Adipose tissue (tissue), 3 donors: Measurements from ENCODE around the gene NT5C1B. TPM values are rescaled to one million over a fixed set of nuclear protein-coding genes. Genes with fewer than 3 reads are reported as not detected.

ENCODE experiments used
- H3K27ac ChIP-seq: one replicate; pipeline ENCODE4 v1.5.1; 2013; ENCODE audit warnings: low read depth, low read length
- whole genome bisulfite sequencing, 3 donors: extraction: QIAGEN DNeasy Blood & Tissue Kit; methylation state at CpG; one replicate each; pipeline ENCODE4 v1.1.7; 2013; 5-methylcytosine and 5-hydroxymethylcytosine counted together
- polyA plus RNA-seq, 3 donors: library from polyadenylated mRNA; stranded (reverse); fragments of 200-250 nt; gene quantifications; one replicate each; pipeline ENCODE4 v1.2.3, GENCODE V29; 2013
- donor health status: healthy with polysubstance abuse.
- donor health status: Bipolar disorder and iron deficiency.
- donor health status: healthy.

The NT5C1B gene
- polyA plus RNA-seq, 3 donors: not detected

DNA sequence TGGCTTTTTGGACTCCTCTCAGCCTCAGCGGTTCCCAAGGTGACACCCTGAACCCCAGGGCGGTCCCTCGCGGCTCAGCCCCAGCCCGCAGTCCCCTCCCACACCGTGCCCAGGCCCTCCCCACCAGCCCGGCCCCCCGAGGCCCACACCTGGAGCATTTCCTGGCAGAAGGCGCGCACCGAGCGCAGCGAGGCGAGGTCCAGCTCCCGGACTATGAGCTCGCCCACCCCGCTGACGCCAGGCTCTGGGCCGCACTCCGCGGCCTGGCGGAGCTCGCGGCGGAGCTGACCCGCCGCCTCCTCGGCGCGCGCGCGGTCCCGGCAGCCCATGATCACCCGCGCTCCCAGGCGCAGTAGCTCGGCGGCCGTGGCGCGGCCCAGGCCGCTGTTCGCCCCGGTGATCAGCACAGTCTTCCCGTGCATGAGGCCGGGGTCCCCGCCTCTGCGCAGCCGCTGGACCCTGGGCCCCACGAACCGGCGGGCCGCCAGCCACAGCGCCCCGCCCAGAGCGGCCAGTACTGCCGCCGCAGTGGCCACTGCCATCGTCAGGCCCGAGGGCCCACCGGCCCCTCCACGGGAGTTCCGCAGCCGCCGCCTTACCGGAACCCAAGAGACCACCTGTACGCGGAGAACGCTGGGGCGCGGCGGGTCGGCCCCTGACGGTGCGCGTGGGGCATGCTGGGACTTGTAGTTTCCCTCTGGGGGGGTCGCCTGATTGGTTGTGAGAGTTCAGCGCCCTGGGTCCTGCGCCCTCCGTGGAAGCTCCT lies 29.2 kb downstream of the NT5C1B start, which contains the start of gene RDH14:
Gene RDH14, minus strand, starts transcription at position 623 of the 766 bp plus-strand sequence. Its CDS starts 81 bp downstream, at position 542.
- H3K27ac ChIP-seq: peak within 1 kb of the TSS; percentile 71
- 0 to 1% (median 1%) methylated on average over 69 to 81 of the region's 81 CpGs for WGBS, 3 donors

DNA sequence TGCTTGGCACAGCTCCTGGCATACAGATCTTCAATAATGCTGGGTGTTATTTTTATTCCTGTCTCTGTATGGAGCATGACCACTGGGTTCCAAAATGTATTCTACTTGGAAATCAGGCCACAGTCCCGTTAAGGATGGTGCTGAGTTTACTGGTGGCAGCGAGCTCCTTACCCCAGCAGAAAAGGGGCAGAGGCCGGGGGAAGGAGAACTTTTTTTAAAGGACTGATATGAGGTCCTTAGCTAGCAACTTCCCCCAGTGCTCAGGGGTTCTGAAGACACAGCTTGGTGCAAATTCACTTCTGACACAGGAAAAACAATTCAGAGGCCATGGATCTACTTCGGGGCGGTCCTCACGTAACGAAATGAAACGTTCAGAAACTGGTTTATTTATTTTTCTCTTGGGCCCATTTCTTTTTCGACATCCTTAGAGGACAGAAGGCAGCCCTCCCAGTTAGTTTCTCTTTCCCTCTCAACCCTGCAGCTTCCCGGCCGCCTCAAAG lies 29.8 kb downstream of the NT5C1B start:
- H3K27ac ChIP-seq: peak overlapping the region; percentile 71
- WGBS, 3 donors: 1 to 3% (median 1%) methylated on average over 11 of the region's 11 CpGs

- H3K27ac ChIP-seq: no peak overlapping the region
- 54 to 75% (median 73%) methylated on average over 1 of the region's 1 CpG for WGBS, 3 donors
Observed at GRCh38 chr2:18558458-18558857, 30.9 kb downstream of the NT5C1B start.

DNA sequence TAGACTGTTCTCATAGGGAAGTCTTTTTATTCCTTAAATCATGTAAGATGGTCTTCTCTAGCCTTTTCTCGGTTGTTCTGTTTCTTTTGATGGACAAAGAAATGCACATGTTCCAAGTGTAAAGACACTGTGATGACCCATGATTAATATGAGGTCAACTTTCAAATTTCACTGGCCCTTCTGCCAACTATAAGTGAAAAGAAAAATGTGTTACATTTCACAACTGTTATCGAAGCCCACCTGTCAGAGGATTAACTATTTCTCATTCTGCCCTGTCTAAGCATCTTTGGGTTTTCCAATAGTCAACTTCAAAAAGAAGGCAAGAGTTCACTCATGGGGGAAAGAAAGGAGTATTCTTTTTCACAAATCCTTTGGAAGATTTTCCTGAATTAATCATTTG lies 32.2 kb downstream of the NT5C1B start:
- 60 to 86% (median 69%) methylated on average over 2 of the region's 2 CpGs for WGBS, 3 donors
- H3K27ac ChIP-seq: no peak overlapping the region

DNA sequence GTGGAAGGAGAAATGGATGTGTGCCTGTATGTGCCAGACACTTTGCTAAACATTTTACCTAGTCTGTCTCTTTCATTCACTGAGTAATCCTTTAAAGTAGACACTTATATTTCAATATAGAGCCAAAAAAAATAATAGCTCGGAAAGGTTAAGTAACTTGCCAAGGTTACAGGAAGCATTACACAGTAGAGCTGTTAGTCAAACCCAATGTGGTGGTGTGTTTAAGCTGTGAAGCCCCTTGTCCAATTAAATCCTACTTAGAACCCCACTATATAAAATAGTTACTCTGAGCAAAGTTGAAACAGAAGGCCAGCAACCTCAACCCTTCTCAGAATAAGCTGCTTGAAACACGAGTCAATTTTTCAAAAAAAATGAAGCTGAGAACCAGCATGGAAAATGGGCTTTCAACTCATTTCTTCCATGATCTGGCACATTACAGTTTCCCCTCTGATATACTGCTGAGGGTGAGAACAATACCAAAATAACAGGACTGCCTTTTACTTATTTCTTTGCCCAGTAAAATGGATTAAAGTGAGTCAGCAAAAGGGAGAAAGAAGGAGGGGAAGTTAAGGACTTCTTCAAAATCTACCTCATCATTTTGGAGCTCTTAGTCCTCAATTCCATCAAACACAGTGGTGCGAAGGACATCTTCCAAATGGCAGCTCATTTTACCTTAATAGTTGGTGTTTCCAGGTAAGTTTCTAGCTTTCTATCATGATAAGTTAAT lies 36.9 kb downstream of the NT5C1B start:
- WGBS, 3 donors: 63 to 68% (median 67%) methylated on average over 3 of the region's 3 CpGs
- H3K27ac ChIP-seq: no peak overlapping the region

GRCh38 chr2:18551623-18552022 lies 37.7 kb downstream of the NT5C1B start:
- 69 to 83% (median 76%) methylated on average over 2 of the region's 2 CpGs for WGBS, 3 donors
- H3K27ac ChIP-seq: no peak overlapping the region

DNA sequence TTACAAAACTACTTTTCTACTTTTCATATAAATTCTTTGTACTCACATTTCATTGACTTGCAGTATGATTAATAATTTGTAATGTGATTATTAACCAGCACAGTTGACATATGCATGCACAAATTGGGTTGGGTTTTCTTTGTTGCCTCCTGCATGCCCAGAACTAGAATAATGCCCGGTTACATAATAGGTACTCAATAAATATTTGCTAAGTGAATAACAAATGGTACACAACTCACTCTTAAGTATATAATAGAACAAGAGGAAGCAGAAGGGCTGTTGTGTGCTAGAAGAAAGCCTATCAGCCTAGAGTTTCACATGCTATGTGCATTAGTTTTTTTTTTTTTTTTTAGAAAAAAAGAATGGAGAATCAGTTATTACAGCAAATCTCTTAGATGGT lies 38.2 kb downstream of the NT5C1B start:
- H3K27ac ChIP-seq: no peak overlapping the region
- WGBS, 3 donors: 38 to 94% (median 91%) methylated on average over 1 of the region's 1 CpG

DNA sequence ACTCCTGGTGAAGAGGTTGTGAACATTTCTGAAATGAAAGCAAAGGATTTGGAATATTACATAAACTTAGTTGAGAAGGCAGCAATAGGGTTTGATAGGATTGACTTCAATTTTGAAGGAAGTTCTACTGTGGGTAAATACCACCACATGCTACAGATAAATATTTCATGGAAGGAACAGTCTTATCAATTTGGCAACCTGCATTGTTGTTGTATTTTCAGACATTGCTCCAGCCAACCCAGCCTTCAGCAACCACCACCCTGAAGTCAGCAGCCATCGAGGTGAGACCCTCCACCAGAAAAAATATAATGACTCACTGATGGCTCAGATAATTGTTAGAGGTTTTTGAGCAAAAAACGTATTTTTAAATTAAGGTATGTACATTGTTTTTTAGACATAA lies 38.9 kb downstream of the NT5C1B start:
- 63 to 87% (median 80%) methylated on average over 2 of the region's 2 CpGs for WGBS, 3 donors
- H3K27ac ChIP-seq: no peak overlapping the region

DNA sequence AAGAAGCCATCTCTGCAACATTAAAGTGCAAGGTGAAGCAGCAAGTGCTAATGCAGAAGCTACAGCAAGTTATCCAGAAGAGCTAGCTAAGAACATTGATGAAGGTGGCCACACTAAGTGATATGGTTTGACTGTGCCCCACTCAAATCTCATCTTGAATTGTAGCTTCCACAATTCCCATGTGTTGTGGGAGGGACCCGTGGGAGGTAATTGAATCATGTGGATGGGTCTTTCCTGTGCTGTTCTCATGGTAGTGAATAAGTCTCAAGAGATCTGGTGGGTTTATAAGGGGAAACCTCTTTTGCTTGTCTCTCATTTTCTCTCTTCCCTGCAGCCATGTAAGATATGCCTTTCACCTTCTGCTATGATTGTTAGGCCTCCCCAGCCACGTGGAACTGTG lies 40.3 kb downstream of the NT5C1B start:
- 79 to 94% (median 91%) methylated on average over 2 of the region's 2 CpGs for WGBS, 3 donors
- H3K27ac ChIP-seq: no peak overlapping the region

DNA sequence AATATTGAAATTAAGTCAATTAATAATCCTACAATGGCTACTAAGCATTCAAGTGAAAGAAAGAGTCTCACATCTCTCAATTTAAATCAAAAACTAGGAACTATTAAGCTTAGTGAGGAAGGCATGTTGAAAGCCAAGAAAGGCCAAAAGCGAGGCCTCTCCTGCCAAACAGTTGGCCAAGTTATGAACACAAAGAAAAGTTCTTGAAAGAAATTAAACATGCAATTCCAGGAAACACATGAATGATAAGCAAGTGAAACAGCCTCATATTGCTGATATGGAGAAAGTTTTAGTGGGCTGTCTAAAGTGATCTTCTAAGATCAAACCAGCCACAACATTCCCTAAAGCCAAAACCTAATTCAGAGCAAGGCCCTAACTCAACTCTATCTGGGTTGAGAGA lies 40.7 kb downstream of the NT5C1B start:
- 59 to 75% (median 66%) methylated on average over 1 of the region's 1 CpG for WGBS, 3 donors
- H3K27ac ChIP-seq: no peak overlapping the region

DNA sequence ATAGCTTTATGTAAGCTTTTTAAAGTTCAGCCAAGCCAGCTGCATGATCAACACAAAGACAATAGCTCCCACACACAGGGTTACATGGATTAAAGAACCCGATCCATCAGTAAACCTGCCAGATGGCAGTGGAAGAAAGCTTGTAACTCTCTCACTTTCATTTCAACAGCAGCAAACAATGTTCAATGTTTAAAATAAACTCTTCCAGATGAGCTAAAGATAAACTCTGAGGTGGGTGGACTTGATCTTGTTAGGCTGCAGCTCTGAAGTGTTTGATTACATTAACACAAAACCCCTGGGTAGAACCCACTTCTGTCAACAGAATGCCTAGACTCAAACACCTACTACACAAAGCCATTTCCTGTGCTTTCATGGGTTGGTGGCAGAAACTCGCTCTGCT lies 42.8 kb downstream of the NT5C1B start:
- H3K27ac ChIP-seq: no peak overlapping the region
- 73 to 81% (median 76%) methylated on average over 2 of the region's 2 CpGs for WGBS, 3 donors

GRCh38 chr2:18545384-18545783 lies 44.0 kb downstream of the NT5C1B start:
- H3K27ac ChIP-seq: no peak overlapping the region
- 82 to 93% (median 89%) methylated on average over 4 of the region's 4 CpGs for WGBS, 3 donors

DNA sequence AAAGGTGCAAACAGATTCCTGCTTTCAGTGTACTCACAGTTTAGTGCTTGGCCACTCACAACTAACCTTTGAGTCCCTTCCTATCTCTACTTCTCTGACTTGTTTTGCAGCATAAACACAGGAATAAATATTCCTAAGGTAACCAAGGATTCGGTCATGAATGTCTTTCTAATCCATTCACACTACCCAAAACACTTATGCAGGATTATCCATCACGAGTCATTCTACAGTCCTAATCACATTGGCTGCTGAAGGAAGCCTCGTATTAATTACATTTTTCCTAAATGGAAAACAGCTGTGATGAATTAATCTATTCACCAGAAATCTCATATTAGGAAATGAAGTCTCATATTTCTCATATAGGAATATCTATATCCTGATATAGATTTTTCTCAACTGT lies 45.2 kb downstream of the NT5C1B start:
- 77 to 85% (median 82%) methylated on average over 3 of the region's 3 CpGs for WGBS, 3 donors
- no peak overlapping the region for H3K27ac ChIP-seq

DNA sequence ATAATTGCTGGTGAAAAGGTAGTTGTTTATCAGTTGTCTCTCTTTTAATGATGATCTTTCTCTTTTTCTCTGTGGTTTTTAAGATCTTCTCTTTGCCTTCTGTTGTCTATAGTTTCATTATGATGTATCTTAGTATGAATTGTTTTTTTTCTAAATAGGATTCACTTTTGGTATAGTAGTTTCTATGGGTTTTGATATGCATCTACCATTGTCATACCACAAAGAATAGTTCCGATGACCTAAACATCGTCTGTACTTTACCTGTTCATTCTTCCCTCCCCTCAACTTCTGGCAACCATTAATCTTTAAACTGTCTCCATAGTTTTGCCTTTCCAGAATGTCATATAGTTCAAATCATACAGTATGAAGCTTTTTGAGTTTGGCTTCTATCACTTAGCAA lies 48.5 kb downstream of the NT5C1B start:
- WGBS, 3 donors: 87 to 90% (median 88%) methylated on average over 2 of the region's 2 CpGs
- H3K27ac ChIP-seq: no peak overlapping the region

DNA sequence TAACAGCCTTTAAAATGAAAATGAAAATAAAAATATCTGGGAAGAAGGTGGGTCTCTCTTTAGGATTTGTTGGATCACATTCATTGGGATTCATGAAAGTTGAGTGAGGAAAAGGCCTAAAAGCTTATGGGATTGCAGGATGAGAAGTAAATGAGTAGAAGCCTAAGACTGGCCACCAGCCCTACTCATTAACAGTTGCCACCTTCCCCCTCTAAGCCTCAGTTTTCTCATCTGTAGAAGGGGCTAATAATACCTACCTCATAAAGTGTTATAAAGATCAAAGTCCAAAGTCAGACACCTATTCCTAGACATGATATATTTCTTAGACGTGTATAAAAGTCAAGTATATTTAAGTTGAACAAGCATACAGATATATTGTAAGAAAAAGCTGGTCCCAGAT lies 52.7 kb downstream of the NT5C1B start:
- WGBS, 3 donors: 77 to 89% (median 88%) methylated on average over 1 of the region's 1 CpG

DNA sequence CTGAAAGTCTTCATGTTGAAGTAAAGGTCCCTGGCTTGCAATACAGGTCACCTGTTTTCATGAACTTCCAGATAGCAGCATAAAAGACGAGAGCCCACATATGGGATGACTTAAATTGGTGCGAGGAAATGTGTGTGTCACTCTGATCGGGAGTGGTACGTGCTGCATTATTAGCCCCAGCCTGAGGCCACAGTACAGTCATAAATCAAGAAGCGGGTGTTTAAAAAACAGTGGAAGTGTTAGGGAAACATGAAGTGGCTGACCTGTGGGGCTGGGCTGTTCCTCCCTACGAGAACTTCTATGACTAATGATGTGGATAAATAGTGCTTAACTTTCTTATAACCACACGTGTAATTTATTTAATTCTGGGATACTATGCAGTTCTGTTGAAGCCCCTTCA lies 53.3 kb downstream of the NT5C1B start:
- no peak overlapping the region for H3K27ac ChIP-seq
- 29 to 56% (median 31%) methylated on average over 7 of the region's 7 CpGs for WGBS, 3 donors

More for the DNA sequence above, 52.7 kb downstream of the NT5C1B start:
- no peak overlapping the region for H3K27ac ChIP-seq

DNA sequence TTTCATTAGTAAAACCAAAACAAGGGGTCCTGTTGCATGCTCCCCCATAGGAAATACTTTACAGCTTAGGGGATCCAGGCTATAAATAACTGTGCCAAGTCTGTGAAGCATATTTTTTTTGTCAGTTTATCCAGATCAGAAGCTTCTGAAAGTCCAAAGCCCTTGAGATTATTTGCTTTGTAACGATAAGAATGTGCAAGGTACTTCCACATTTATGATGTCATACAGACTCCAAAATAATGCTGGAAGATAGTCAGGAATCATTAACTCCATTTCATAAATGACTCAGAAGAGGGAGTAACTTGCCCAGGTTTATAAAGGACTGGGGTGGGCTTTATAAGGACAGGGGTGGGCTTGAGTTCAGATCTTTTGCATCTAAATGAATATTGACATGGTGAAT lies 58.2 kb downstream of the NT5C1B start:
- H3K27ac ChIP-seq: no peak overlapping the region
- WGBS, 3 donors: 17 to 62% (median 48%) methylated on average over 1 of the region's 1 CpG

GRCh38 chr2:18527822-18528221 lies 61.5 kb downstream of the NT5C1B start:
- WGBS, 3 donors: 76 to 88% (median 80%) methylated on average over 4 of the region's 4 CpGs
- no peak overlapping the region for H3K27ac ChIP-seq

DNA sequence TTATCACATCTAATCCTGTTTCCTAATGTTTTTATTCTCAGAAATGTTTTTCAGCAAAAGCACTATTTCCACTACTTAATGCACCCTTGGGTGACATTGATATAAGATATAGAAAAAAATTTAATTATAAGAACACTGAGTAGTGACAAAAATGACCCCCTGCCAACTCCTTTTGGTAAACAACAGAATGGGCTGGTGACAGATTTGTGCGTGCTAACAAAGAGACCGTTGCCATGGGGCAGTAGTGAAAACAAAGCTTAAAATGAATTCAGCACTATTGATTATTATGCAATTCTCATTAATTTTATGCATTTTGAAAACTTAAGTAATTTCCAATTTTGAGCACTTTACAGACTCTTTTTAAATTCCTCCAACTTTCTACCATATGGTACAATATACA lies 62.0 kb downstream of the NT5C1B start:
- no peak overlapping the region for H3K27ac ChIP-seq
- 64 to 91% (median 89%) methylated on average over 2 of the region's 2 CpGs for WGBS, 3 donors
